Endothelial cell (in vitro differentiated cells): ENCODE measurements around the gene THSD4. TPM values are rescaled to one million over a fixed set of nuclear protein-coding genes. Genes with fewer than 3 reads are reported as not detected.

ENCODE experiments used
- DNase-seq: peaks from one replicate; pipeline ENCODE4 v3.0.0; 2021; ENCODE audit warnings: low spot score
- H3K27ac Mint-ChIP-seq: one replicate; pipeline ENCODE4 v1.8.0; 2021; ENCODE audit warnings: mixed read lengths, inconsistent platforms; ENCODE audit not compliant: unreplicated experiment
- H3K27me3 Mint-ChIP-seq: one replicate; pipeline ENCODE4 v1.8.0; 2021; ENCODE audit warnings: mild to moderate bottlenecking, moderate library complexity, mixed read lengths, inconsistent platforms; ENCODE audit not compliant: unreplicated experiment
- H3K36me3 Mint-ChIP-seq: one replicate; pipeline ENCODE4 v1.8.0; 2021; ENCODE audit warnings: mild to moderate bottlenecking, low read depth, mixed read lengths, inconsistent platforms; ENCODE audit not compliant: unreplicated experiment
- H3K4me1 Mint-ChIP-seq: one replicate; pipeline ENCODE4 v1.8.0; 2021; ENCODE audit warnings: mild to moderate bottlenecking, mixed read lengths, inconsistent platforms; ENCODE audit not compliant: unreplicated experiment
- H3K4me3 Mint-ChIP-seq: one replicate; pipeline ENCODE4 v1.8.0; 2021; ENCODE audit warnings: mild to moderate bottlenecking, mixed read lengths, inconsistent platforms; ENCODE audit not compliant: unreplicated experiment
- H3K9me3 Mint-ChIP-seq: one replicate; pipeline ENCODE4 v1.8.0; 2021; ENCODE audit warnings: mixed read lengths, inconsistent platforms; ENCODE audit not compliant: unreplicated experiment
- CTCF ChIP-seq: fragments of 200-600 bp; sonication (generic); IDR thresholded peaks from one replicate; pipeline ENCODE4 v1.5.0; 2021; ENCODE audit warnings: antibody characterized with exemption; ENCODE audit not compliant: unreplicated experiment
- total RNA-seq: library from RNA; stranded (reverse); fragmentation: NEBNext Ultra II Directional; extraction: Animal tissue kit (Norgen Biotek cat#: 25700); gene quantifications from one replicate; pipeline ENCODE4 v1.2.1, GENCODE V29; 2021; ENCODE audit not compliant: unreplicated experiment

Gene THSD4
- total RNA-seq, 1 donor from 2014 or later, result 0.92 TPM

- no peak for DNase-seq
- Mint-ChIP-seq H3K27ac (no peak overlapping the region), H3K27me3 (no peaks in the 10 kb centered on the region), H3K4me1 (peaks cover 13% of the 10 kb centered on the region), H3K9me3 (no peaks in the 10 kb centered on the region), H3K4me3 (no peak overlapping the region), H3K36me3 (no peaks in the 10 kb centered on the region)
- no peak for TF ChIP-seq CTCF
Measured at GRCh38 chr15:71568227-71568626, 453.0 kb downstream of the THSD4 start.

DNA sequence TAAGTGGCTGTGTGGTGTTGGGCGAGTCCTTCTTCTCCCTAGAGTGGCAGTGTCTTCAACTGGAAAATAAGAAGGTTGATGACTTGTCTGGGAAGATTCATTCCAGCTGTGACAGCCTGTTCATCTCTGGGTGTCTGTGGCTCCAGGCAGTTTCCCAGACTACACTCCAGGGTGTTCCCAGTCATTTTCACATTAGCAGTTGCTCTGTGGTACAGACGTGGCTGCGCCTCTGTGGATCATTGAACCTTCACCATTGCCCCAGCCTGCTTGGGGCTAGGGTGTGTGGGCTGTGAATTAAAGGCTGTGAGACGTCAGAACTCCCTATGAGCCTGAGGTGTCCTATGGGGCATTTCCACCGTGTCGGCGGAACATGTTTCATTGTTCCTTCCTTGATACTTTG, 455.5 kb downstream of the THSD4 start:
- no peaks in the 10 kb centered on the region for H3K36me3 Mint-ChIP-seq
- peaks cover 13% of the 10 kb centered on the region for H3K4me1 Mint-ChIP-seq
- no peak overlapping the region for H3K4me3 Mint-ChIP-seq
- no peak for DNase-seq
- TF ChIP-seq CTCF, result no peak
- H3K9me3 Mint-ChIP-seq, result no peaks in the 10 kb centered on the region
- H3K27ac Mint-ChIP-seq, result no peak overlapping the region
- H3K27me3 Mint-ChIP-seq, result no peaks in the 10 kb centered on the region

GRCh38 chr15:71571641-71572040, 456.4 kb downstream of the THSD4 start:
- no peak for TF ChIP-seq CTCF
- Mint-ChIP-seq H3K27me3 (no peaks in the 10 kb centered on the region), H3K9me3 (no peaks in the 10 kb centered on the region), H3K27ac (no peak overlapping the region), H3K4me1 (peaks cover 13% of the 10 kb centered on the region), H3K36me3 (no peaks in the 10 kb centered on the region), H3K4me3 (no peak overlapping the region)
- DNase-seq, result no peak

GRCh38 chr15:71572452-71573053, 457.3 kb downstream of the THSD4 start:
- TF ChIP-seq CTCF, result no peak
- Mint-ChIP-seq H3K36me3 (no peaks in the 10 kb centered on the region), H3K9me3 (no peaks in the 10 kb centered on the region), H3K4me3 (no peak overlapping the region), H3K4me1 (peaks cover 11% of the 10 kb centered on the region), H3K27ac (peak overlapping the region; percentile 27), H3K27me3 (no peaks in the 10 kb centered on the region)
- DNase-seq, result peak; percentile 11

GRCh38 chr15:71573599-71573998, 458.3 kb downstream of the THSD4 start:
- H3K27me3 Mint-ChIP-seq, result no peaks in the 10 kb centered on the region
- peaks cover 11% of the 10 kb centered on the region for H3K4me1 Mint-ChIP-seq
- no peaks in the 10 kb centered on the region for H3K36me3 Mint-ChIP-seq
- H3K9me3 Mint-ChIP-seq, result no peaks in the 10 kb centered on the region
- H3K27ac Mint-ChIP-seq, result no peak overlapping the region
- no peak for TF ChIP-seq CTCF
- no peak overlapping the region for H3K4me3 Mint-ChIP-seq
- DNase-seq, result no peak
